ENCODE results near the gene UROC1.

GRCh38 chr3:126528800-126529541 is 11.4 kb upstream of the UROC1 start:
- TF ChIP-seq CTCF (IDR thresholded peaks at IDR 0.05; ENCODE audit: low read length), result no peak
- TF ChIP-seq EZH2phosphoT487 (IDR thresholded peaks at IDR 0.05; ENCODE audit: low read length), result no peak
- no peak for TF ChIP-seq EZH2 (optimal IDR thresholded peaks at IDR 0.05; ENCODE audit: low read depth, low read length)
